ENCODE results near the gene LRRC71. TPM values are rescaled to one million over a fixed set of nuclear protein-coding genes. Genes with fewer than 3 reads are reported as not detected.

The LRRC71 gene
- total RNA-seq, 2 donors from 2014 or later, result not detected

DNA sequence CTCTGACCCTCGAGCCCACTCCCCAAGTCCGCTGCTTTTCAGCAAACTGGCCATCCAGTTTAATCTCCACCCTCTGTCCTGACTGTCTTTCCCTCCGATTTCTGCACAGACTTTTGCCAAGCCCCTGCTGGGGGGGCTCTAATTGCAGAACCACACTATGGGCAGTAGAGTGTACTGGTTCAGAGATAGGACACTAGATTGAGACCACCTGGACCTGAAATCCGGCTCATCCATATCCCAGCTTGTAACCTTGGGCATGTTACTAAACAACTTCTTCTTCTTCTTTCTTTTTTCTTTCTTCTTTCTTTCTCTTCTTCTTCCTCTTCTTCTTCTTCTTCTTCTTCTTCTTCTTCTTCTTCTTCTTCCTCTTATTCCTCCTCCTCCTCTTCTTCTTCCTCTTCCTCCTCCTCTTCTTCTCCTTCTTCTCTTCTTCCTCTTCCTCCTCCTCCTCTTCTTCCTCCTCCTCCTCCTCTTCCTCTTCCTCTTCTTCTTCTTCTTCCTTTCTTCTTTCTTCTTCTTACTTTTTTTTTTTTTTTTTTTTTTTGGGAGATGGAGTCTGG is 7.7 kb downstream of the LRRC71 start:
- Histone ChIP-seq H3K4me3 (peak overlapping the region; percentile 60), H3K4me1 (ENCODE audit: control insufficient read depth in 1 of 2, low read depth in 2 of 2) (peaks cover 12 to 27% of the 10 kb centered on the region in 2 donors), H3K36me3 (no peaks in the 10 kb centered on the region), H3K27ac (no peak overlapping the region), H3K9me3 (no peaks in the 10 kb centered on the region), H3K27me3 (replicated peaks; ENCODE audit: insufficient read depth) (no peaks in the 10 kb centered on the region)
- ATAC-seq (ENCODE audit: insufficient number of reproducible peaks, low FRiP score, low read depth), result no peak
- DNase-seq (ENCODE audit: low spot score), result no peak
- TF ChIP-seq, protein P1, sequence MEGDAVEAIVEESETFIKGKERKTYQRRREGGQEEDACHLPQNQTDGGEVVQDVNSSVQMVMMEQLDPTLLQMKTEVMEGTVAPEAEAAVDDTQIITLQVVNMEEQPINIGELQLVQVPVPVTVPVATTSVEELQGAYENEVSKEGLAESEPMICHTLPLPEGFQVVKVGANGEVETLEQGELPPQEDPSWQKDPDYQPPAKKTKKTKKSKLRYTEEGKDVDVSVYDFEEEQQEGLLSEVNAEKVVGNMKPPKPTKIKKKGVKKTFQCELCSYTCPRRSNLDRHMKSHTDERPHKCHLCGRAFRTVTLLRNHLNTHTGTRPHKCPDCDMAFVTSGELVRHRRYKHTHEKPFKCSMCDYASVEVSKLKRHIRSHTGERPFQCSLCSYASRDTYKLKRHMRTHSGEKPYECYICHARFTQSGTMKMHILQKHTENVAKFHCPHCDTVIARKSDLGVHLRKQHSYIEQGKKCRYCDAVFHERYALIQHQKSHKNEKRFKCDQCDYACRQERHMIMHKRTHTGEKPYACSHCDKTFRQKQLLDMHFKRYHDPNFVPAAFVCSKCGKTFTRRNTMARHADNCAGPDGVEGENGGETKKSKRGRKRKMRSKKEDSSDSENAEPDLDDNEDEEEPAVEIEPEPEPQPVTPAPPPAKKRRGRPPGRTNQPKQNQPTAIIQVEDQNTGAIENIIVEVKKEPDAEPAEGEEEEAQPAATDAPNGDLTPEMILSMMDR (IDR thresholded peaks at IDR 0.05), result no peak

DNA sequence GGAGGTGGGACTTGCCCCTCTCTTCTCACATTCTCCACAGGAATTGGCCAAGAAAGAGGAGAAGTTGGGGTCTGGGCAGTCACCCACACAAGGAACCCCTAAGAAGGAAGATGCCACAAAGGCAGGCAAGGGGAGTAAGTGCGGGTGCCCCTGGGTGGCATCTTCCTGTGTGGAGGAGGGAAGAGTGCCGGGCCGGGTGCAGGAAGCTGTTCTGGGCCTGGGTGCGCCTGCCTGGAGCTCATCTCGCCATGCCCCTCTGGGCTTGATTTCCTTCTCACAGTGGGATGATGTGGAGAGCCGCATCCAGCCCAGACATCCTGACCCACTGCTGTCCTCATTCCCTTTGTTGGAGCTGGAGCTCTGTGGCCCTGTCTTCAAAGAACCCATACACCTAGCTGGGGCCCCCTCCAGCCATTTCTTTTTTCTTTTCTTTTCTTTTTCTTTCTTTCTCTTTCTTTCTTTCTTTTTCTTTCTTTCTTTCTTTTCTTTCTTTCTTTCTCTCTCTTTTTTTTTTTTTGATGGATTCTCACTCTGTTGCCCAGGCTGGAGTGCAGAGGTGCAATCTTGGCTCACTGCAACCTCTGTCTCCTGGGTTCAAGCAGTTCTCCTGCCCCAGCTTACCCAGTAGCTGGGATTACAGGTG is 9.3 kb downstream of the LRRC71 start:
- Histone ChIP-seq H3K9me3 (no peaks in the 10 kb centered on the region), H3K4me1 (ENCODE audit: control insufficient read depth in 1 of 2, low read depth in 2 of 2) (peaks cover 5 to 16% of the 10 kb centered on the region in 2 donors), H3K36me3 (no peaks in the 10 kb centered on the region), H3K4me3 (no peak overlapping the region), H3K27me3 (replicated peaks; ENCODE audit: insufficient read depth) (no peaks in the 10 kb centered on the region), H3K27ac (no peak overlapping the region)
- TF ChIP-seq, protein P1 (IDR thresholded peaks at IDR 0.05), result no peak
- DNase-seq (ENCODE audit: low spot score) (no peak), ATAC-seq (ENCODE audit: insufficient number of reproducible peaks, low FRiP score, low read depth) (no peak)

DNA sequence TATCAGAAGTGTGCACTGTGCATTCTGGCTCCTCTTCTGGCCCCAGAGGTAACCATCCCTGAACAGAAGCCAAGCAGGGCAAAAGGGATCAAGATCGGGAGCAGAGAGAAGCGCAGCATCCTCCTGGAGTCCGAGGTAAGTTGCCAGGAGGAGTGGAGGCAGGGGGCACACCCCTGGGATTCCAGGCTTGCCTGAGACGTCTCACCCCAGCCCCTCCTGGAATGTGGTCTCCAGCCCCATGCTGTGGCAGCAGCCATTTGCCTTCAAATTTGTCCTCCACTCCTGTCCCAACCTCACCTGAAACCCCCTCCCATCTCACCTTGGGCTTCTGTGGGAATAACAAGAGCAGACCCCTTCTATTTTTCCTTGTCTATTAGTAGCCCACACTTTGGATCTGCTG is 10.1 kb downstream of the LRRC71 start:
- TF ChIP-seq, protein P1 (IDR thresholded peaks at IDR 0.05), result no peak
- Histone ChIP-seq H3K27me3 (replicated peaks; ENCODE audit: insufficient read depth) (no peaks in the 10 kb centered on the region), H3K27ac (no peak overlapping the region), H3K36me3 (no peaks in the 10 kb centered on the region), H3K9me3 (no peaks in the 10 kb centered on the region), H3K4me3 (no peak overlapping the region), H3K4me1 (ENCODE audit: control insufficient read depth in 1 of 2, low read depth in 2 of 2) (peaks cover 5 to 16% of the 10 kb centered on the region in 2 donors)
- ATAC-seq (ENCODE audit: insufficient number of reproducible peaks, low FRiP score, low read depth) (no peak), DNase-seq (ENCODE audit: low spot score) (no peak)

DNA sequence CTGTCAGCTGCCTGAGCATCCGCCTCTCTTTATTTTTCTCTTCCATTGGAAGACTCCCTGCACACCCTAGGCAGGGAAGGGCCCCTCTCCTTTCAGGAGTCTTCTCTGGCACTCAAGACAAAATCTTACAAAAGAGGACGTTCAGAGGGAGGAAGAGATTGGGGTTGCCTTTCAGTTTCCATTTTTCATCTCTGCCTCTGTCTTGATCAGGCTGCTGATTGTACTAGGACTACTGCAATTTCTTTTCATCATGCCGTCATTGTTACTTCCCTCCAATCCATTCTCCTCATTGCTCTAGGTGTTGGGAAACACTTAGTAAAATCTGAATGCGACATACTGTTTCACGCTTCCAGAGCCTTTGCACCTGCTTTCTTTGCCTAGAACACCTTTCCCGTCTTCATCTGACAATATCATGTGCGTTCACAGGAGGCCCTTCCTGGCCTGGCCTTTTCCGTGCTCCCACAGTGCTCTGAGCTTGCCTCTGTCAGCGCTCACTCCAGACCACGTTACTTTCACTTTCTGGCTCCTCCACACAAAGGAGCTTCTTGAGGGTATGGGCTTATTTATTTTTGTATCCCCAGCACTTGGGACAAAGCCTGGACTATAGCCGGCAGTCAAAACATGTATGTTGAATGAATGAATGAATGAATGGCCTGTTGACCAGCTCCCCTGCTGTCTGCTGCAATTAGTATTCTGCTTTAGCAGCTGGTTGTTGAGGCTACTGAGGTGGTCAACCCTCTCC is 10.9 kb downstream of the LRRC71 start:
- Histone ChIP-seq H3K4me3 (peak overlapping the region; percentile 41), H3K9me3 (no peaks in the 10 kb centered on the region), H3K27me3 (replicated peaks; ENCODE audit: insufficient read depth) (no peaks in the 10 kb centered on the region), H3K4me1 (ENCODE audit: control insufficient read depth in 1 of 2, low read depth in 2 of 2) (peaks cover 5 to 16% of the 10 kb centered on the region in 2 donors), H3K27ac (no peak overlapping the region), H3K36me3 (no peaks in the 10 kb centered on the region)
- ATAC-seq (ENCODE audit: insufficient number of reproducible peaks, low FRiP score, low read depth), result no peak
- TF ChIP-seq, protein P1 (IDR thresholded peaks at IDR 0.05), result no peak
- no peak for DNase-seq (ENCODE audit: low spot score)

DNA sequence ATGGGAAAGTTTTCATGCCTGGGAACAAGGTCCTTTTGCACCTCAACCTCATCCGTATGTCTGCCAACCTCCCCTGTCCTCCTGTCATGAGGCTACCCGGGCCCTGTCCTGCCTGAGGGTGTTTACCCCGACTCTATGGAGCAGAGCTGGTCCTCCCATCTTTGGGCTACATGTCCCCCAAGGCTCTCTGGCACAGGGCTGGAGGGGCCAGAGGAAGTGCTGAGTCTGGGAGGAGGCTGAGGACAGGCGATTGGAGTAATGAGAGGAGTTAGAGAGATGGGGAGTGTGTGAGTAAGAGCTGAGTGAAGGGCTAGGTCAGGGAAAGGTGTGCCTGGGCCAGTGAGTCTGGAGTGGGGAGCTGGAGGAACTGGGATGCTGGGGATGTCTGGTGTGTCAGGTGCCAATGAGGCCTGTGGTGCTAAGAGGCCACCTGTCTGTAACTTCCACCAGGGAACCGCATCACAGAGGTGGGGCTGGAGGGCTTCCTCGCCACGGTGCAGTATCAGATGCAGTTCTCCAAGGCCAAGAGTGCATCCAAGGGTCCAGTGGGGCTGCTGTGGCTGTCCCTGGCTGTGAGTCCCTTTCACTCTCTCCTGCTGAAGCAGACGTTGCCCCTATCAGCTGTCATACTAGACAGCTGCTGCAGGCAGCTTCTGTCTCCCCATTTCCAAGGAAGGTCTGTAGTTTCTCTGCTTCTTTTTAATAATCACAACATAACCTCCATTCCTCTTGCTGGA is 11.7 kb downstream of the LRRC71 start:
- H3K4me1 ChIP-seq (ENCODE audit: control insufficient read depth in 1 of 2, low read depth in 2 of 2), result peaks cover 5 to 16% of the 10 kb centered on the region in 2 donors
- H3K9me3 ChIP-seq, result no peaks in the 10 kb centered on the region
- no peak overlapping the region for H3K4me3 ChIP-seq
- no peaks in the 10 kb centered on the region for H3K36me3 ChIP-seq
- no peak overlapping the region for H3K27ac ChIP-seq
- H3K27me3 ChIP-seq (replicated peaks; ENCODE audit: insufficient read depth), result no peaks in the 10 kb centered on the region
- ATAC-seq (ENCODE audit: insufficient number of reproducible peaks, low FRiP score, low read depth) (no peak), DNase-seq (ENCODE audit: low spot score) (no peak)
- TF ChIP-seq, protein P1 (IDR thresholded peaks at IDR 0.05), result no peak

Data from thoracic aorta (tissue), 2 donors.